Fibroblast of lung (primary cell): Measurements from ENCODE around the gene PDE4B. TPM values are rescaled to one million over a fixed set of nuclear protein-coding genes. Genes with fewer than 3 reads are reported as not detected.

ENCODE experiments used
- DNase-seq, 2 donors: peaks; one replicate each; pipeline versions ENCODE4 v3.0.0 to v3.0.0-alpha.2; 2010; ENCODE audit warnings: low read depth in 2 of 2
- H2AFZ ChIP-seq: 2 replicates; pipeline ENCODE4 v1.5.1; 2012; ENCODE audit warnings: low read length, control low read depth, inconsistent platforms
- H3K27ac ChIP-seq: 2 replicates; pipeline ENCODE4 v1.5.1; 2011; ENCODE audit warnings: low read length, control low read depth; ENCODE audit not compliant: insufficient read depth
- H3K27me3 ChIP-seq: 2 replicates; pipeline ENCODE4 v1.5.1; 2011; ENCODE audit warnings: mild to moderate bottlenecking, low read length; ENCODE audit not compliant: control insufficient read depth, insufficient read depth
- H3K36me3 ChIP-seq: 2 replicates; pipeline ENCODE4 v1.5.1; 2011; ENCODE audit warnings: low read length; ENCODE audit not compliant: control insufficient read depth, insufficient read depth
- H3K4me1 ChIP-seq: 2 replicates; pipeline ENCODE4 v1.5.1; 2011; ENCODE audit warnings: low read length; ENCODE audit not compliant: control insufficient read depth, insufficient read depth; ENCODE audit errors: extremely low read depth
- H3K4me2 ChIP-seq: 2 replicates; pipeline ENCODE4 v1.5.1; 2011; ENCODE audit warnings: low read length, control low read depth; ENCODE audit not compliant: insufficient read depth; ENCODE audit errors: extremely low read depth
- H3K4me3 ChIP-seq, 4 experiments: fragments of 200-600 bp in 1 of 4; sonication (generic) in 1 of 4; replicated peaks in 1 of 4; 2 replicates each; pipeline ENCODE4 v1.5.1; 2011 to 2016; ENCODE audit warnings: low read length in 4 of 4, low read depth in 3 of 4, mild to moderate bottlenecking in 3 of 4, control low read depth in 2 of 4, inconsistent platforms in 1 of 4, mixed read lengths in 1 of 4; ENCODE audit not compliant: insufficient read depth in 1 of 4; ENCODE audit errors: control extremely low read depth in 1 of 4
- H3K79me2 ChIP-seq: 2 replicates; pipeline ENCODE4 v1.5.1; 2012; ENCODE audit warnings: mild to moderate bottlenecking, low read length, inconsistent platforms; ENCODE audit not compliant: control insufficient read depth, insufficient read depth
- H3K9ac ChIP-seq: 2 replicates; pipeline ENCODE4 v1.5.1; 2011; ENCODE audit warnings: mild to moderate bottlenecking, low read length, control low read depth; ENCODE audit not compliant: insufficient read depth
- H3K9me3 ChIP-seq: 2 replicates; pipeline ENCODE4 v1.5.1; 2012; ENCODE audit warnings: low read depth, low read length; ENCODE audit not compliant: control insufficient read depth, insufficient read depth
- H4K20me1 ChIP-seq: 2 replicates; pipeline ENCODE4 v1.5.1; 2011; ENCODE audit warnings: low read length; ENCODE audit not compliant: control insufficient read depth, insufficient read depth; ENCODE audit errors: extremely low read depth
- CTCF ChIP-seq, 2 donors: IDR thresholded peaks in 1 of 2; conservative IDR thresholded peaks in 1 of 2; 1 replicate in 1 of 2; 2 replicates in 1 of 2; pipeline ENCODE4 v1.5.1; 2011 to 2012; ENCODE audit warnings: low read length in 2 of 2, control low read depth in 1 of 2, inconsistent platforms in 1 of 2, low read depth in 1 of 2, mild to moderate bottlenecking in 1 of 2
- EZH2 ChIP-seq: IDR thresholded peaks from 2 replicates; pipeline ENCODE4 v1.5.1; 2012; ENCODE audit warnings: low read length, control low read depth, mild to moderate bottlenecking; ENCODE audit errors: missing control alignments
- polyA plus RNA-seq, 2 donors: library from polyadenylated mRNA; depleted of rRNA in 1 of 2; stranded (reverse) in 1 of 2; unstranded in 1 of 2; fragments of >200 nt; gene quantifications; 2 replicates each; pipeline ENCODE4 v1.2.1, GENCODE V29; 2011 to 2012; ENCODE audit warnings: missing spikeins in 1 of 2
- total RNA-seq: library from RNA; depleted of rRNA; stranded (reverse); fragments of >200 nt; gene quantifications from 2 replicates; pipeline ENCODE4 v1.2.1, GENCODE V29; 2014

PDE4B gene
- total and polyA plus RNA-seq, 2 donors (not counting 1 experiment from before 2014, with no cell fraction given): 3.7 to 19.8 TPM

- TF ChIP-seq CTCF (conservative IDR thresholded peaks at IDR 0.05 in 1 of 2, IDR thresholded peaks at IDR 0.05 in 1 of 2; ENCODE audit: low read depth in 1 of 2, low read length in 2 of 2): no peak
- no peak for TF ChIP-seq EZH2
- no peak overlapping the region for H3K4me2 ChIP-seq
- no peaks in the 10 kb centered on the region for H3K79me2 ChIP-seq
- no peak overlapping the region for H3K27ac ChIP-seq
- H3K36me3 ChIP-seq: no peaks in the 10 kb centered on the region
- no peaks in the 10 kb centered on the region for H3K27me3 ChIP-seq
- H4K20me1 ChIP-seq: no peaks in the 10 kb centered on the region
- no peak overlapping the region for H3K9ac ChIP-seq
- H3K4me3 ChIP-seq: no peak overlapping the region
- no peaks in the 10 kb centered on the region for H3K9me3 ChIP-seq
- DNase-seq: no peak
- no peaks in the 10 kb centered on the region for H3K4me1 ChIP-seq
- H2AFZ ChIP-seq: no peak overlapping the region
These were observed 553.5 kb downstream of the PDE4B start for GRCh38 chr1:66346057-66346795.

- H3K36me3 ChIP-seq: no peaks in the 10 kb centered on the region
- H2AFZ ChIP-seq: no peak overlapping the region
- no peaks in the 10 kb centered on the region for H3K4me1 ChIP-seq
- H3K4me2 ChIP-seq: no peak overlapping the region
- no peak for TF ChIP-seq EZH2
- TF ChIP-seq CTCF (conservative IDR thresholded peaks at IDR 0.05 in 1 of 2, IDR thresholded peaks at IDR 0.05 in 1 of 2; ENCODE audit: low read depth in 1 of 2, low read length in 2 of 2): no peak
- no peak for DNase-seq
- no peak overlapping the region for H3K27ac ChIP-seq
- no peak overlapping the region for H3K4me3 ChIP-seq
- no peaks in the 10 kb centered on the region for H3K27me3 ChIP-seq
- H3K9ac ChIP-seq: no peak overlapping the region
- no peaks in the 10 kb centered on the region for H3K79me2 ChIP-seq
- H4K20me1 ChIP-seq: no peaks in the 10 kb centered on the region
- no peaks in the 10 kb centered on the region for H3K9me3 ChIP-seq
These were observed 554.2 kb downstream of the PDE4B start for GRCh38 chr1:66346873-66347272.

GRCh38 chr1:66348776-66349175 is 556.1 kb downstream of the PDE4B start:
- DNase-seq: no peak
- Histone ChIP-seq H2AFZ (no peak overlapping the region), H3K79me2 (no peaks in the 10 kb centered on the region), H3K4me3 (no peak overlapping the region), H3K27me3 (no peaks in the 10 kb centered on the region), H3K4me2 (no peak overlapping the region), H3K27ac (no peak overlapping the region), H3K36me3 (no peaks in the 10 kb centered on the region), H3K9ac (no peak overlapping the region), H3K4me1 (no peaks in the 10 kb centered on the region), H3K9me3 (no peaks in the 10 kb centered on the region), H4K20me1 (no peaks in the 10 kb centered on the region)
- TF ChIP-seq EZH2 (no peak), CTCF (conservative IDR thresholded peaks at IDR 0.05 in 1 of 2, IDR thresholded peaks at IDR 0.05 in 1 of 2; ENCODE audit: low read depth in 1 of 2, low read length in 2 of 2) (no peak)
